Measurements from ENCODE around the gene PIWIL4. TPM values are rescaled to one million over a fixed set of nuclear protein-coding genes. Genes with fewer than 3 reads are reported as not detected.

Gene PIWIL4
- total and polyA plus RNA-seq, 9 of the 15 experiments (the other 6 are each of a cell fraction or from before 2014, with no cell fraction given): 6.3 to 17.0 (median 10.8) TPM

DNA sequence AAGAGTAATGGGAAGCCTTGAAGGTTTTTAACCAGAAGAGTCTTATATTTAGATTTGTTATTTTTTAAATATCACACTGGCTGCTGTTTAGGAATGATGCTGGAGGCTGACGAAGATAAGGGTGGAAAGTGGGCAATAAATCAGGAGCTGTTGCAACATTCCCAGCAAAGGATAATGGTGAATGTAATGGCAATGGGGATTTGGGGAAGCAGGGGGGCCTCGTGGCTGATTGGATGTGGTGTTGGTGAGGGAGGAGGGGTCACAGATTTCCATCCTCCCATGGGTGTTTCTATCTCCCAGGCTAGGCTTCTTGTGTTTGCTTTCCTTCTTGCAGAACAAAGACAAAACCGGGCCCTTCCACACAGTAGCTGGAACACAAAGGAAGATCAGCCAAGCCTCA, 80.8 kb downstream of the PIWIL4 start:
- no peaks in the 10 kb centered on the region for H3K27me3 ChIP-seq (ENCODE audit: control insufficient read depth in 2 of 2, insufficient read depth in 2 of 2, low read length in 2 of 2)
- H3K36me3 ChIP-seq (ENCODE audit: control insufficient read depth, insufficient read depth, low read length): no peaks in the 10 kb centered on the region
- H2AFZ ChIP-seq (ENCODE audit: low read depth, low read length): no peak overlapping the region
- BruUV-seq (replicated peaks): no TSS peak
- TF ChIP-seq, protein P1, sequence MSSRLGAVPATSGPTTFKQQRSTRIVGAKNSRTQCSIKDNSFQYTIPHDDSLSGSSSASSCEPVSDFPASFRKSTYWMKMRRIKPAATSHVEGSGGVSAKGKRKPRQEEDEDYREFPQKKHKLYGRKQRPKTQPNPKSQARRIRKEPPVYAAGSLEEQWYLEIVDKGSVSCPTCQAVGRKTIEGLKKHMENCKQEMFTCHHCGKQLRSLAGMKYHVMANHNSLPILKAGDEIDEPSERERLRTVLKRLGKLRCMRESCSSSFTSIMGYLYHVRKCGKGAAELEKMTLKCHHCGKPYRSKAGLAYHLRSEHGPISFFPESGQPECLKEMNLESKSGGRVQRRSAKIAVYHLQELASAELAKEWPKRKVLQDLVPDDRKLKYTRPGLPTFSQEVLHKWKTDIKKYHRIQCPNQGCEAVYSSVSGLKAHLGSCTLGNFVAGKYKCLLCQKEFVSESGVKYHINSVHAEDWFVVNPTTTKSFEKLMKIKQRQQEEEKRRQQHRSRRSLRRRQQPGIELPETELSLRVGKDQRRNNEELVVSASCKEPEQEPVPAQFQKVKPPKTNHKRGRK (tag; IDR thresholded peaks at IDR 0.05): no peak
- TF ChIP-seq PBX2 (CRISPR knock-in tag; IDR thresholded peaks at IDR 0.05; ENCODE audit: low read depth) (no peak), PBX2 (tag; conservative IDR thresholded peaks at IDR 0.05; ENCODE audit: low read depth) (0 out of 2 replicates have a peak, but pooled peaks have one; percentile 34)
- ATAC-seq: no peak
- H3K9me3 ChIP-seq (replicated peaks; ENCODE audit: control insufficient read depth, insufficient read depth, low read depth, low read length): no peaks in the 10 kb centered on the region
- no peak for FAIRE-seq
- H4K20me1 ChIP-seq (replicated peaks; ENCODE audit: control insufficient read depth, insufficient read depth, low read length): no peaks in the 10 kb centered on the region
- ChIA-PET POLR2A (no interaction called here), CTCF (ENCODE audit: low intra/inter-chr PET ratio) (no interaction called here)
- no peak overlapping the region for H3K9ac ChIP-seq (ENCODE audit: insufficient read depth in 1 of 2, low read depth in 2 of 2, low read length in 2 of 2)
- intact Hi-C loops (cut with micrococcal nuclease) (no loop called here), in situ Hi-C loops (cut with MboI) (no loop called here)
- H3K9me1 ChIP-seq (ENCODE audit: control insufficient read depth, insufficient read depth, low read length): no peaks in the 10 kb centered on the region
- DNase-seq (ENCODE audit: extremely low read depth in 1 of 4, low spot score in 3 of 4): no peak
- H3K27ac ChIP-seq (ENCODE audit: extremely low read depth, low read depth, low read length): no peak overlapping the region
- 22% methylated on average over 3 of the region's 3 CpGs for WGBS (ENCODE audit: insufficient coverage, low coverage, missing lambda C conversion rate)
- H3K4me3 ChIP-seq: no peak overlapping the region
- no peaks in the 10 kb centered on the region for H3K79me2 ChIP-seq (ENCODE audit: control insufficient read depth, insufficient read depth, low read length)
- no peaks in the 10 kb centered on the region for H3K4me1 ChIP-seq (replicated peaks in 1 of 2; ENCODE audit: control insufficient read depth in 2 of 2, insufficient read depth in 2 of 2, low read length in 2 of 2)
- no peak overlapping the region for H3K4me2 ChIP-seq (ENCODE audit: insufficient read depth, low read length)
